ENCODE measurements around the gene RNU5D-1.
"Not testable (repeated sequence)": the region's sequence is repeated elsewhere in the genome, so short reads cannot be mapped to it uniquely, and the experiment has no call there.

RNU5D-1 gene

DNA sequence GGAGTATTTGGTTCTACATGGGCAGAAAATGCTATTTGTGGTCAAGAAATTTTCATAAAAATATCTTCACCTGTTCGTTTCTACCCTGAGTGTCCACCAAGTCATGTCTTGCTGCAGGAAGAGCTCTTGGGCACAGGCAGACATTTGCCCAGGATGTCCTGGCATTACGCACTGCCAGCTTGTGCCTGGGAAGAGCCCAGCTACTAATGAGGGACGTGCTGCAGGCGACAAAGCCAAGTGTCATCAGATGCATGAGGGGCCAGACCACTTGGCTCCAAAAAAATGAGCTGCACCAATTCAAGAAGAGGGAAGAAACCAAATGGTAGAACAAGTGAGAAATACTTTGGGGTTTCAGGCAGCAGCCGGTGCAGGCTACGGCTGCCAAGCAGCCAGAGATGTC, 12.9 kb downstream of the RNU5D-1 start:
- H3K4me3 Mint-ChIP-seq: no peak overlapping the region
- H3K9me3 Mint-ChIP-seq: no peaks in the 10 kb centered on the region
- H3K27me3 Mint-ChIP-seq: no peaks in the 10 kb centered on the region
- H3K27ac Mint-ChIP-seq: peak overlapping the region; percentile 9
- no peaks in the 10 kb centered on the region for H3K36me3 Mint-ChIP-seq
- no peak for ATAC-seq
- peaks cover 82% of the 10 kb centered on the region for H3K4me1 Mint-ChIP-seq

DNA sequence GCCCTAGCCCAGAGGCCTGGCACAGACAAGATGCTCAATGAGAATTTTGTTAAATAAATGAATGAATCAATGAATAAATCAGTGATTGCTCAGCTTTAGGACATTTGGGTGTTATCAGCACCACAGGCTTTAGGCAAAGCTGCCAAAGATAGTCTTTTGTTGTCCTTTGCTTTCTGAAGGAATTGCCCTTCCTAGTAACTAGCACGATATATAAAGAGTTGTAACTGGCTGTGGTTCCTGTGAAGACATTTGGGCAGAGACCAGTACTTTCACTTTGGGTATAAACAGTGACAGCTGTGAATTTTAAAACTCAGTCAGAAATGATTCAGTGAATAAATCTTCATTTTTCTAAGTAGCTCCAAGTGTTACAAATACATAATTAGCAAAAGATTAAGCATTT, 13.3 kb downstream of the RNU5D-1 start:
- ATAC-seq: no peak
- Mint-ChIP-seq H3K27ac (peak overlapping the region; percentile 9), H3K9me3 (no peaks in the 10 kb centered on the region), H3K27me3 (no peaks in the 10 kb centered on the region), H3K4me3 (no peak overlapping the region), H3K36me3 (no peaks in the 10 kb centered on the region), H3K4me1 (peaks cover 82% of the 10 kb centered on the region)

DNA sequence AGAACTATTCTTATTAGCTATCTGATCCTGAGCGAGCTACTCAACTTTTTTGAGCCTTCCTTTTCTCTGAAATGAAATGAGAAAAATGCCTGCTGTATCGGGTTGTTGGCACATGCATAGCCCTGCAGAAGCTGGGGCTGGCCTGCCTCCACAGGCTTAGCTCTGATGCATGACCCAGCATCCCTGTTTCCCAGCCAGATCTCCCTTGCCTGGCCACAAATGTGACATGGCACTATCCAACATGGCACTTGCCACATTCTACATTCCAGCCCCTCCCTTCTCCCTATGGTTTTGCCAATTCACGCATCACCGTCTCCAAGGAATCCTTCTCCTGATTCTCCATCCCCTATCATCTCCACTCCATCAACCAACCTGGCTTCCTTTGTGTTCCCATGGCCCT, 13.8 kb downstream of the RNU5D-1 start:
- Mint-ChIP-seq H3K36me3 (no peaks in the 10 kb centered on the region), H3K27ac (peak overlapping the region; percentile 9), H3K9me3 (no peaks in the 10 kb centered on the region), H3K27me3 (no peaks in the 10 kb centered on the region), H3K4me3 (no peak overlapping the region), H3K4me1 (peaks cover 80% of the 10 kb centered on the region)
- ATAC-seq: no peak

DNA sequence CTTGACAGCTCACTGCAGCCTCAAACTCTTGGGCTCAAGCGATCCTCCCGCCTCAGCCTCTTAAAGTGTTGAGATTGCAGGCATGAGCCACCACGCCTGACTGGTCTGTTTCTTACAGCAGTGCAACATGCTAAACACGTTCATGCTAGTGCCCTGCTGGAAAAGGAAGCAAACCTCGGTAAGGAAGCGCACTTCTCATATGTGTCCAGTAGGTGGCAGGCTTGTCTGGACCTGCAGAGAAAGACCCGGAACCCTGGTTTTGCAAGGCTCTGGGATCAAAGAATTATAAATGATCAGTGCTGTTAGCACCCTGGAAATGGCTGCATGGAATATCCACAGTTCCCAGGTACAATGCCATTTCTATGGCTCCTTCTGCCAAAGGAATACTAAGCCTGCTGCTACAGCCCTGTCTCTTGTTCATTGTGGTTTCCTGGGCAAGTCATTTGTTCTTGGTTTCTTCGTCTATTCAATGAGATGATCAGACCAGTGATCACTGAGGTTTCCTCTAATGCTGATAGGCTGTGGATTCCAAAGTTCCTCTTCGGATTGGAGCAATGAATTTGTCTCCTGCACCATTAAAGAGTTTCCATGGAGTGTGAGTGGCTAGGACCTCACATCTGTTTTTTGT, 15.9 kb downstream of the RNU5D-1 start:
- Mint-ChIP-seq H3K9me3 (no peaks in the 10 kb centered on the region), H3K4me1 (peaks cover 63% of the 10 kb centered on the region), H3K27ac (peak overlapping the region; percentile 50), H3K4me3 (no peak overlapping the region), H3K36me3 (no peaks in the 10 kb centered on the region), H3K27me3 (no peaks in the 10 kb centered on the region)
- ATAC-seq: peak; percentile 77

DNA sequence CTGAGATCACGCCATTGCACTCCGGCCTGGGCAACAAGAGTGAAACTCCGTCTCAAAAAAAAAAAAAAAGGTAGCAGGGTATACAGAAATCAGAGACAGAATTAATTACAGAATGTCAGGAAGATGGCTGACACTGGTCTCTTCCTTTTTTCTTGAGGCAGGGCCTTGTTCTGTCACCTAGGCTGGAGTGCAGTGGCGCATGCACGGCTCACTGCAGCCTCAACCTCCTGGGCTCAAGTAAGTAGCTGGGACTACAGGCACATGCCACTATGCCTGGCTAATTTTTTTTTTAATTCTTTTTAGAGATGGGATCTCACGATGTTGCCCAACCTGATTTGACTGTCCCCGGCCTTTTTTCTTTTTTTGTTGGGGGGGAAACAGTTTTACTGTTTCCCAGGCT, 16.4 kb downstream of the RNU5D-1 start:
- ATAC-seq: peak; percentile 57
- Mint-ChIP-seq H3K27me3 (no peaks in the 10 kb centered on the region), H3K9me3 (no peaks in the 10 kb centered on the region), H3K27ac (peak overlapping the region; percentile 50), H3K4me3 (no peak overlapping the region), H3K36me3 (no peaks in the 10 kb centered on the region), H3K4me1 (peaks cover 59% of the 10 kb centered on the region)

DNA sequence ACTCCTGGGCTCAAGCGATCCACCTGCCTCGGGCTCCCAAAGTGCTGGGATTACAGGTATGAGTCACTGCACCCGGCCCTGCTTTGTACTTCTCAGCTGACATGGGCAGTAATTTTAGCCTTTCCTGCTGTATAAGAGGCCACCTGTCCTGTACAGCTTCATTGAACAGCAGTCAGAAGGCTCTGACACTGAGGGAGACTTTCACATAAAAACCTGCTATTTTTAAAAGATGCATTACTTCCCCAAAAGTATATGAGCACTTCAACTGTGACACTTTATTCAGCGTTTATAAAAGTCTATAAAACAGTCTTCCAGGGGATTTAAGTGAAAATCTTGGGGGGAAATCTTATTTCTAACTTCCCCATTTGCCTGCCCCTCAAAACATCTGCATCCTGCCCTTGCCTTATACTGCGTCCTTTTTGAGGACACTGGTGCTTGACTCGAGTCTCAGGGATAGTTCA, 17.6 kb downstream of the RNU5D-1 start:
- Mint-ChIP-seq H3K4me3 (no peak overlapping the region), H3K36me3 (no peaks in the 10 kb centered on the region), H3K27ac (peak overlapping the region; percentile 84), H3K4me1 (peaks cover 61% of the 10 kb centered on the region), H3K27me3 (no peaks in the 10 kb centered on the region), H3K9me3 (no peaks in the 10 kb centered on the region)
- peak; percentile 76 for ATAC-seq

DNA sequence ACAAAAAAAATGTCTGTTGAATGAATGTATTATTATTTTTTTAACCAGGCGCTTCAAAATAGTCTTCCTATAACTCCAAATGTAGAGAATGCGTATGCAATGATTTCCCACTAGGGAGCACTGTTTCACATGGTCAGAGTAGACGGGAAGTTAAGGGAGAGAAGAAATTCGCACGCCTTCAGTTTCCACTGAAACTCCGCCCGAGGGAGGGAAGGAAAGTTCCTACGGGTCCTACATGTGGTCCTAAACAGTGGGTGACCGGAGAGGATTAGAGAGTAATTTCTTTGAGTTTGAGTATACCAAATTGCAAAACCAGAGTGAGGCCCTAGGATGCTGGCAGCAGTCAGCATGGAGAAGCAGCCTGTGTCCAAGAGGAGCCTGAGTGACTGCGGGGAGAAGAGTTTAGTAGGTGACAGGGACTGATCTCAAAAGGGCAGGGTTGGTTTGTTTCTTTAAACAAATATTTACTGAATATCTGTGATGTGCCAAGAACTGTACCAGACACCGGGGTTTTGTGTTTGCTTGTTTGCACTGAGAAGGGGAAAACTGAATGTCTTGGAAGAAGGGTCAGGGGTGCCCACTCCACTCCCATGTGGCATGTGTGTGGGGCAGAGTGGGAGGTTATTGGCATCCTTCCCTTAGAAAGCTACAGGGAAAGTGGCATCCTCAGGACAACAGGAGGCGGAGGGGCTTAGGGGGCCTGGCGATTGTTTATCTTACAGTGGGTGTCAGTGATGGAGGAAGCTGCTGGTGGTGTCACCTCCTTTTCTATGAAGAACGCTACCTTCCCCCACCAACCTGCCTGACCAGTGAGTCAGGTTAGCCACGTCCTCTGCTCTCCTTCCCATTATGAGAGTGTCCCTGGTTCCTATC, 22.8 kb downstream of the RNU5D-1 start:
- Mint-ChIP-seq H3K36me3 (no peaks in the 10 kb centered on the region), H3K4me3 (peak overlapping the region; percentile 32), H3K27ac (peak overlapping the region; percentile 58), H3K27me3 (no peaks in the 10 kb centered on the region), H3K4me1 (peaks cover 25% of the 10 kb centered on the region), H3K9me3 (no peaks in the 10 kb centered on the region)
- ATAC-seq: peak; percentile 55

DNA sequence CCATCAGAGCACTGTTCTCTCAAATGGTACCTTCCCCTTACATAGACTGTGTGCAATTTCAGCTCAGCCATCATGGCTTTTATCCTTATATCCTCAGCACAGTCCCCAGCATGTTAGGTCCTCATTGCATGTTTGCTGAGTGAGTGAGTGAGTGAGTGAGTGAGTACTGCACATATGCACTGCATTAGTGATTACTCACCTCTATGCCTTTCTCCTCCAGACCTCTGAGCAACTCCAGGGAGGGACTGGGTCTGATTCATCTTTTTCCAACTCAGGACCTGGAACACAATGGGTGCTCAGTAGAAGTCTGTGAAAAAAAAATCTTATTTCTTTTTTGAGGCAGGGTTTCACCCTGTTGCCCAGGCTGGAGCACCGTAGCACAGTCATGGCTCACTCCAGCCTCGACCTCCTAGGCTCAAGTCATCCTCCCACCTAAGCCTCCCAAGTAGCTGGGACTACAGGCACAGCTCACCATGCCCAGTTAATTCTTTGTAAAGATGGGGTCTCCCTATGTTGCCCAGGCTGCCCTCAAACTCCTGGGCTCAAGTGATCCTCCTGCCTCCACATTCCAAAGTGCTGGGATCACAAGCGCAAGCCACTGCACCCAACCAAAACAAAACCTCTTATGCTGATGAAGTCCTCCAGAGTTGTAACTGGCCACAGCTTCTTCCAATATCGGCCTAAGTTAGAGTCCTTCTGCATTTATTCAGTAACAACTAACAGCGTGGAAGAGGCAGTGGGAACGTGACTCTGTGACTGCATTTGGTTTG, 23.7 kb downstream of the RNU5D-1 start:
- Mint-ChIP-seq H3K27ac (peak overlapping the region; percentile 58), H3K36me3 (no peaks in the 10 kb centered on the region), H3K4me1 (peaks cover 20% of the 10 kb centered on the region), H3K9me3 (no peaks in the 10 kb centered on the region), H3K27me3 (no peaks in the 10 kb centered on the region), H3K4me3 (no peak overlapping the region)
- no peak for ATAC-seq

DNA sequence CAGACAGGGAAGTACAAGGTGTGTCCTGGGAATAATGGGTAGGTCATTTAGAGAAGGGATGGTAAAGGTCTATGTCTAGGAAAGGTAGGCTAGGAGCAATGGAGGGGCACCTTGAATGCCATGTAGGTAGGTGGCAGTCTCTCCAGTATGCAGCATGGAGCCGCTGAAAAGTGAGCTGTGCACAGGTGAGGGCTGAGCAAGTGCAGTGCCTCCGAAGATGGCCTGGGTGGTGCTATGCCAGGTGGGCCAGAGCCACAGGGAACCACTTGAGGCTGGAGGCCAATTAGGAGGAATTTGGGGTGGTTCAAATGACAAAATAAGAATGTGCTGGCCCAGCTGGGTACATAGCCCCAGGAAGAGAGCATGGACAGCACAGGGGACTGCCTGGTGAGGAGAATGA, 25.0 kb downstream of the RNU5D-1 start:
- Mint-ChIP-seq H3K36me3 (no peaks in the 10 kb centered on the region), H3K9me3 (no peaks in the 10 kb centered on the region), H3K4me1 (peaks cover 20% of the 10 kb centered on the region), H3K27ac (no peak overlapping the region), H3K27me3 (no peaks in the 10 kb centered on the region), H3K4me3 (no peak overlapping the region)
- no peak for ATAC-seq

DNA sequence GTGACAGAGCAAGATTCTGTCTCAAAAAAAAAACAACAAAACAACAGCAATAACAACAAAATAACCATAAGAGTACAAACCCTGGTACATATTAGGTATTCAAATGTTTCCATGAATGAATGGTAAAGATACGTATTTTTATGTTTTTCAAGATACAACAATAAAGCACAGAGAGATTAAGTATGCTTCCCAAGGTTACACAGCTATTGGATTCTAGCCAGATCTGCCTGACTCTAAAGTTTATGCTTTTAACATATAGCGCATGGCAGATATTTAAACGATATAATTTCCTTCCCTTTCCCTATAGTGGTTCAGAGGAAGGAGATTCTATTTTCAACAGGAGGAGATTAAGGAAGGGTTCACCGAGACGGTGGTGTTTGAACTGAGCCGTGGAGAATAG, 25.5 kb downstream of the RNU5D-1 start:
- H3K36me3 Mint-ChIP-seq: no peaks in the 10 kb centered on the region
- H3K4me1 Mint-ChIP-seq: peaks cover 20% of the 10 kb centered on the region
- H3K27me3 Mint-ChIP-seq: no peaks in the 10 kb centered on the region
- no peaks in the 10 kb centered on the region for H3K9me3 Mint-ChIP-seq
- ATAC-seq: no peak
- H3K4me3 Mint-ChIP-seq: no peak overlapping the region
- no peak overlapping the region for H3K27ac Mint-ChIP-seq

DNA sequence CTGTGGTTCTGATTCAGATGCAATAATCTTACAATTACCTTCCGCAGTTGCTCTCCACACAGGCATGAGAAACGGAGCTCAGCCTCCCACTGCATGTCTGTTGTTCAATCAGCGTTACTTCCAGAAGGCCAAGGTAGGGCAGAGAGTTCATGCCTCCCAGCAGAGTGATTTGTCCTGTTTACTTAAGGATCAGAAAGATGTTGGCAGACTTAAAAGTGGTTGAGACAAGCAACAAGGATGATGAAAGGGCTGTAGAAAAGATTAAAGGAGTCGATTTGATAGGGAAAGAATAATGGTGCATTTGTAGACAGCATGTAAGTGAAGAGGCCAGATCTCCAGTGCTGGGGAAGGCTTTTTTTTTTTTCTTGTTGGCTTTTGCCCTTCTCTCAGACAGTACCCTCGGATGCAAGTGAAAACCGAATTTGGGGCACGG, 29.8 kb downstream of the RNU5D-1 start:
- no peaks in the 10 kb centered on the region for H3K36me3 Mint-ChIP-seq
- H3K27me3 Mint-ChIP-seq: no peaks in the 10 kb centered on the region
- peaks cover 23% of the 10 kb centered on the region for H3K4me1 Mint-ChIP-seq
- no peaks in the 10 kb centered on the region for H3K9me3 Mint-ChIP-seq
- no peak overlapping the region for H3K4me3 Mint-ChIP-seq
- ATAC-seq: no peak
- H3K27ac Mint-ChIP-seq: no peak overlapping the region

DNA sequence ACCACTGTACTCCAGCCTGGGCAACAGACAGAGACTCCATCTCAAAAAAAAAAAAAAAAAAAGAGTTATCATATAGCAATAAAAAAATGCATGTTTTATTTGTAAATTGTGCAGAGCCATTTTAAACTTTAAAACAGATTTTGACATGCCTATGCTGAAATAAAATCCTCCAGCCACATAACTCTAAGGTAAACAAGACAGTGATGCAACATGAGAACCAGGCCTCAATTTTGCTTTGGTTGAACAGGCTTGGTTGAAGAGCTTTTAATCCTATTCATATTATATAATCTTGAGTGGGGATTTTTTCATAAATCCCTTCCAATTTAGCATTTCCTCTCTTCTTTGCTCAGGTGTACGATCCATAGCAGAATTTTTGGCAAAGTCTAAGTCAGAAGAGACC, 30.4 kb downstream of the RNU5D-1 start:
- Mint-ChIP-seq H3K27ac (no peak overlapping the region), H3K4me1 (peaks cover 29% of the 10 kb centered on the region), H3K27me3 (no peaks in the 10 kb centered on the region), H3K9me3 (no peaks in the 10 kb centered on the region), H3K4me3 (no peak overlapping the region), H3K36me3 (no peaks in the 10 kb centered on the region)
- ATAC-seq: no peak

DNA sequence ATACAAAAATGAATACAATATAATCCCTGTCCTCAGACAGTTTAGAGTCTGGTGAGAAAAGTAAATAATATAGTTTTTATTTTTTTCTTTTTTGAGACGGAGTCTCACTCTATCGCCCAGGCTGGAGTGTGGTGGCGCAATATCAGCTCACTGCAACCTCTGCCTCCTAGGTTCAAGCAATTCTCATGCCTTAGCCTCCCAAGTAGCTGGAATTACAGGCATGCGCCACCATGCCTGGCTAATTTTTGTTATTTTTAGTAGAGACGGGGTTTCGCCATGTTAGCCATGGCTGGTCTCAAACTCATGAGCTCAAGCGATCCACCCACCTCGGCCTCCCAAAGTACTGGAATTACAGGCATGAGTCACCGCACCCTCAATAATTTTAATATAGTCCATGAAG, 31.6 kb downstream of the RNU5D-1 start:
- not testable (repeated sequence) for H3K4me3 Mint-ChIP-seq, H3K27ac Mint-ChIP-seq, H3K36me3 Mint-ChIP-seq, H3K27me3 Mint-ChIP-seq, H3K9me3 Mint-ChIP-seq, ATAC-seq
- peaks cover 41% of the 10 kb centered on the region for H3K4me1 Mint-ChIP-seq

DNA sequence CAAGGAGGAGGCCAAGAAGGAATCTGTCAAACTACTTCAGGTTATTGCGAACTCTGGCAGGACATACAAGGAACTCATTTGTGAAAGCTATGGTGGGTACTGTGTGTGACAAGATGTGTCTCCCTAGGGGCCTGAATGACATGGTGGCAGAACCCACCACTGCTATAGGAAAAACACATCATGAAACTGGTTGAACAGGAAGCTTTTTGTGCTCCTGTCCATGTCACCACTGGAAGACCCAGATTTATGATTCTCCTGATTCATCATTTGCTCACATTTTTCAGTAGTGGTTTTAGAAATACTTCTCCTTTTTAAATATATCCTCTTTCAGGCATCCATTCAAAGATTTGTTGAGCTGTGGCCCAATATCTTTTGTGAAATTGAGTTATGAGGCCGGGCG, 32.8 kb downstream of the RNU5D-1 start:
- H3K4me3 Mint-ChIP-seq: no peak overlapping the region
- no peaks in the 10 kb centered on the region for H3K9me3 Mint-ChIP-seq
- H3K4me1 Mint-ChIP-seq: peaks cover 51% of the 10 kb centered on the region
- peak; percentile 74 for ATAC-seq
- peak overlapping the region; percentile 93 for H3K27ac Mint-ChIP-seq
- H3K36me3 Mint-ChIP-seq: no peaks in the 10 kb centered on the region
- H3K27me3 Mint-ChIP-seq: no peaks in the 10 kb centered on the region

DNA sequence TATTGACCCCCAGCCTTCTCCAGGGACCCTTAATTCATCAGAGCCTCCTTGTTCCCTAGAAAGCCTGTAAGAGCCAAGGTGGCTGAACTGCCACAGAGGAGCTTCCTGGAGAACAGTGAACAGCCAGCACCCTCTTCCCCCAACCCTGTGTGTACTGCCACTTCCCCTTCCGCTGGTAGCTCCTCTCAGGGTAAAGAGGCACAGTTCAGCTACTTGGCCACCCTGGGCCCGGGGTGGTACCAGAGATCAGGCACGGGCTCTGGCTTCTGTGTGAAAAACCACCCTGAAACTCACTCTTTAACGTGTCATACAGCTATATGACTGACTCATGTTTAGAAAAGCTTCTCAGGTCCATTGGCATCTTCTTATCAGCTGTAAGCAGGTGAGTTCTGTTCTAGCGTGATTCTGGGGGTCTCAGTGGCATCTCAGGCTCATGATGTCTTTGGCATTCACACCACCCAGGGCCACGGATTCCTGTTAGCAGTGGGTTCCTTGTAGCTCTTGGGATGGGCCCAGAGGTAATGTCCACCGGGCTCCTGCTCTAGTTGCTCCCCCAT, 34.1 kb downstream of the RNU5D-1 start:
- peak; percentile 81 for ATAC-seq
- H3K9me3 Mint-ChIP-seq: no peaks in the 10 kb centered on the region
- peaks cover 55% of the 10 kb centered on the region for H3K4me1 Mint-ChIP-seq
- H3K4me3 Mint-ChIP-seq: peak overlapping the region; percentile 39
- no peaks in the 10 kb centered on the region for H3K36me3 Mint-ChIP-seq
- H3K27ac Mint-ChIP-seq: peak overlapping the region; percentile 93
- no peaks in the 10 kb centered on the region for H3K27me3 Mint-ChIP-seq

Measured in stimulated activated memory B cell treated with anti-CD40 and anti-IgM and Interleukin-4, amounts not matched to agents 10 μg/mL and 1 μg/mL and 100 μg/mL, for 72 hours (primary cell).